K562 (cell line): ENCODE results near the gene COA4. TPM values are rescaled to one million over a fixed set of nuclear protein-coding genes. Genes with fewer than 3 reads are reported as not detected.

ENCODE experiments used
- ATAC-seq: fragments of 200-7000 bp; cut with Tn5 transposase; 3 replicates; pipeline ENCODE4 v1.9.1; 2020; ENCODE audit warnings: moderate library complexity
- BruUV-seq: library from RNA; stranded (reverse); fragments of 400-500 nt; replicated peaks from 2 replicates; lab custom pipeline; 2021; lab: Mats Ljungman, UMichigan
- CTCF ChIA-PET: fragments of 300-600 bp; formaldehyde crosslinking; extraction: SDS; loops from one replicate; lab custom pipeline; 2021; ENCODE audit warnings: low intra/inter-chr PET ratio; lab: Yijun Ruan, JAX
- POLR2A ChIA-PET: fragments of 300-600, 350-650 bp; sonication (Branson Sonifier 250); formaldehyde crosslinking; extraction: SDS; loops from one replicate; lab custom pipeline; 2021; ENCODE audit warnings: antibody characterized with exemption, inconsistent platforms; lab: Yijun Ruan, JAX
- DNase-seq, 4 experiments: peaks; one replicate each; pipeline versions ENCODE4 v3.0.0 to v3.0.0-alpha.2; 2011 to 2018; ENCODE audit warnings: low spot score in 3 of 4, mixed read lengths in 3 of 4; ENCODE audit errors: extremely low read depth in 1 of 4
- FAIRE-seq: peaks from 2 replicates; lab custom pipeline; 2011; peaks lifted over from hg19 to GRCh38; lab: Jason Lieb, UNC
- H2AFZ ChIP-seq: 2 replicates; pipeline ENCODE4 v1.6.0; 2011; ENCODE audit warnings: low read depth, low read length, control low read depth, inconsistent platforms
- H3K27ac ChIP-seq: fragments of 200-600 bp; 3 replicates; pipeline ENCODE4 v1.8.0; 2011; ENCODE audit warnings: low read depth, mild to moderate bottlenecking, control low read depth, inconsistent platforms, low read length, moderate library complexity, mixed read lengths; ENCODE audit errors: extremely low read depth
- H3K27me3 ChIP-seq, 2 experiments: fragments of 300-600 bp in 1 of 2; 2 replicates in 1 of 2; 3 replicates in 1 of 2; pipeline versions ENCODE4 v1.6.0 to v1.8.0; 2011; ENCODE audit warnings: inconsistent platforms in 2 of 2, low read length in 2 of 2, mild to moderate bottlenecking in 1 of 2, mixed read lengths in 1 of 2, moderate library complexity in 1 of 2; ENCODE audit not compliant: control insufficient read depth in 2 of 2, insufficient read depth in 2 of 2
- H3K36me3 ChIP-seq: fragments of 300-600 bp; 3 replicates; pipeline ENCODE4 v1.8.0; 2011; ENCODE audit warnings: mild to moderate bottlenecking, low read length, inconsistent platforms; ENCODE audit not compliant: control insufficient read depth, insufficient read depth
- H3K4me1 ChIP-seq, 2 experiments: fragments of 200-600 bp in 1 of 2; replicated peaks in 1 of 2; 2 replicates in 1 of 2; 3 replicates in 1 of 2; pipeline versions ENCODE4 v1.5.1 to v1.8.0; 2011; ENCODE audit warnings: inconsistent platforms in 2 of 2, low read length in 2 of 2, mild to moderate bottlenecking in 1 of 2, mixed read lengths in 1 of 2, moderate library complexity in 1 of 2; ENCODE audit not compliant: control insufficient read depth in 2 of 2, insufficient read depth in 2 of 2
- H3K4me2 ChIP-seq: 2 replicates; pipeline ENCODE4 v1.6.1; 2011; ENCODE audit warnings: low read length, control low read depth, inconsistent platforms, mixed read lengths; ENCODE audit not compliant: insufficient read depth
- H3K4me3 ChIP-seq: fragments of 200-600 bp; sonication (generic), shearing (Covaris generic); 2 replicates; pipeline ENCODE4 v1.5.1; 2016; ENCODE audit warnings: control low read depth, inconsistent platforms
- H3K79me2 ChIP-seq: fragments of 200-600 bp; 3 replicates; pipeline ENCODE4 v1.8.0; 2011; ENCODE audit warnings: low read length, inconsistent platforms; ENCODE audit not compliant: control insufficient read depth, insufficient read depth
- H3K9ac ChIP-seq, 2 experiments: 2 replicates each; pipeline versions ENCODE4 v1.6.0 to v1.6.1; 2011; ENCODE audit warnings: low read depth in 2 of 2, low read length in 2 of 2, control low read depth in 1 of 2, inconsistent platforms in 1 of 2, mild to moderate bottlenecking in 1 of 2, mixed read lengths in 1 of 2; ENCODE audit not compliant: insufficient read depth in 1 of 2
- H3K9me1 ChIP-seq: one replicate; pipeline ENCODE4 v1.6.0; 2011; ENCODE audit warnings: inconsistent platforms, mild to moderate bottlenecking, low read length, moderate library complexity; ENCODE audit not compliant: control insufficient read depth, insufficient read depth
- H3K9me3 ChIP-seq: replicated peaks from 2 replicates; pipeline ENCODE4 v1.5.1; 2011; ENCODE audit warnings: low read depth, low read length, inconsistent platforms; ENCODE audit not compliant: control insufficient read depth, insufficient read depth
- H4K20me1 ChIP-seq: replicated peaks from 2 replicates; pipeline ENCODE4 v1.6.1; 2011; ENCODE audit warnings: low read length, inconsistent platforms, mixed read lengths; ENCODE audit not compliant: control insufficient read depth, insufficient read depth
- CHCHD3 ChIP-seq: fragments of 250-450 bp; sonication (Bioruptor Pico); IDR thresholded peaks from 2 replicates; pipeline ENCODE4 v2.1.2; 2022; ENCODE audit warnings: mild to moderate bottlenecking
- GTF2A2 ChIP-seq: IDR thresholded peaks from 2 replicates; pipeline ENCODE4 v1.6.1; 2016; ENCODE audit warnings: mild to moderate bottlenecking, missing genetic modification characterization, missing compliant biosample characterization
- GTF2E2 ChIP-seq: fragments of 200-800 bp; sonication (Bioruptor generic); IDR thresholded peaks from 2 replicates; pipeline ENCODE4 v1.6.1; 2016; ENCODE audit warnings: missing genetic modification characterization, missing compliant biosample characterization
- KLF16 ChIP-seq: IDR thresholded peaks from 2 replicates; pipeline ENCODE4 v1.6.1; 2016; ENCODE audit warnings: antibody characterized with exemption
- PHTF2 ChIP-seq: fragments of 250-450 bp; sonication (Bioruptor Pico); IDR thresholded peaks from 2 replicates; pipeline ENCODE4 v1.5.0; 2021; ENCODE audit warnings: mild to moderate bottlenecking
- POLR2AphosphoS5 ChIP-seq: IDR thresholded peaks from 2 replicates; pipeline ENCODE4 v1.6.1; 2011; ENCODE audit warnings: mild to moderate bottlenecking, low read depth, low read length, moderate library complexity; ENCODE audit not compliant: control insufficient read depth, insufficient read depth
- USF1 ChIP-seq: sonication (generic); formaldehyde crosslinking; IDR thresholded peaks from 2 replicates; pipeline ENCODE4 v1.9.0; 2022; ENCODE audit warnings: mild to moderate bottlenecking, missing genetic modification reagents
- ZBTB12 ChIP-seq: fragments of 250-450 bp; sonication (Bioruptor Pico); IDR thresholded peaks from 2 replicates; pipeline ENCODE4 v1.4.0; 2020
- ZNF764 ChIP-seq: fragments of 250-450 bp; sonication (Bioruptor Pico); IDR thresholded peaks from 2 replicates; pipeline ENCODE4 v1.4.0; 2020; ENCODE audit warnings: low read depth, mild to moderate bottlenecking, moderate library complexity
- WGBS: fragments of 100-300 bp; shearing (Covaris generic); methylation state at CpG from one replicate; pipeline ENCODE4 v1.1.6; 2016; ENCODE audit warnings: low coverage, mixed read lengths; ENCODE audit not compliant: insufficient coverage; ENCODE audit errors: missing lambda C conversion rate; 5-methylcytosine and 5-hydroxymethylcytosine counted together
- in situ Hi-C: fragments of 300-500 bp; cut with MboI; formaldehyde crosslinking; loops from 4 replicates; pipeline ENCODE4 v1.15.0; 2018; ENCODE audit warnings: inconsistent platforms, mixed read lengths
- intact Hi-C: fragments of 100-400 bp; cut with micrococcal nuclease; formaldehyde crosslinking; loops from 2 replicates; pipeline ENCODE4 v1.14.2; 2022
- polyA plus RNA-seq, 8 experiments: library from polyadenylated mRNA; depleted of rRNA in 4 of 8; stranded (reverse) in 5 of 8; unstranded in 3 of 8; fragments of >200 nt; fragmentation: Nextera tagmentation in 2 of 8; fragmentation: Illumina TruSeq in 1 of 8; extraction: Ambion mirVana in 2 of 8; extraction: Trizol in 1 of 8; gene quantifications; 2 replicates each; pipeline versions ENCODE4 v1.2.1 to v1.2.3, GENCODE V29; 2011 to 2014; ENCODE audit warnings: inconsistent platforms in 1 of 8, missing spikeins in 1 of 8
- total RNA-seq, 7 experiments: library from RNA; depleted of rRNA in 6 of 7; stranded (reverse); fragments of >200 nt in 6 of 7; fragmentation: Illumina TruSeq in 2 of 7; extraction: Trizol in 2 of 7; gene quantifications; 2 replicates each; pipeline versions ENCODE4 v1.2.1 to v1.2.3, GENCODE V29; 2011 to 2021; ENCODE audit warnings: low replicate concordance in 1 of 7

COA4 gene
- total and polyA plus RNA-seq, 9 of the 15 experiments (the other 6 are each of a cell fraction or from before 2014, with no cell fraction given) = 108 to 255 (median 152) TPM

- TF ChIP-seq GTF2A2 (tag) (no peak), KLF16 (no peak), GTF2E2 (tag) (no peak), USF1 (CRISPR knock-in tag) (no peak)
- in situ Hi-C loops = no loop called here
- Histone ChIP-seq H3K9ac (no peak overlapping the region), H3K4me2 (no peak overlapping the region), H3K9me3 (no peaks in the 10 kb centered on the region), H3K36me3 (peaks cover 10% of the 10 kb centered on the region; the same call in 2 of the 3 replicates), H3K4me3 (no peak overlapping the region), H3K27ac (no peak overlapping the region), H3K4me1 (no peaks in the 10 kb centered on the region; a peak in 1 of 5 replicates), H3K9me1 (no peaks in the 10 kb centered on the region), H4K20me1 (no peaks in the 10 kb centered on the region), H3K27me3 (no peaks in the 10 kb centered on the region), H2AFZ (no peak overlapping the region), H3K79me2 (no peaks in the 10 kb centered on the region)
- ChIA-PET CTCF (no interaction called here), POLR2A (no interaction called here)
- intact Hi-C loops = no loop called here
- BruUV-seq = no TSS peak
- ATAC-seq (no peak), DNase-seq (no peak), FAIRE-seq (peak; percentile 6)
Measured at GRCh38 chr11:73839123-73839457, 37.6 kb downstream of the COA4 start.

GRCh38 chr11:73838443-73839122 is 38.1 kb downstream of the COA4 start:
- Histone ChIP-seq H3K4me3 (no peak overlapping the region), H2AFZ (no peak overlapping the region), H3K9me1 (no peaks in the 10 kb centered on the region), H3K27ac (no peak overlapping the region), H3K4me2 (no peak overlapping the region), H3K36me3 (peaks cover 11% of the 10 kb centered on the region; the same call in 2 of the 3 replicates), H4K20me1 (no peaks in the 10 kb centered on the region), H3K79me2 (no peaks in the 10 kb centered on the region), H3K9me3 (no peaks in the 10 kb centered on the region), H3K27me3 (no peaks in the 10 kb centered on the region), H3K9ac (no peak overlapping the region), H3K4me1 (no peaks in the 10 kb centered on the region; a peak in 1 of 5 replicates)
- TF ChIP-seq POLR2AphosphoS5 (no peak), ZBTB12 (CRISPR knock-in tag) (no peak), ZNF764 (CRISPR knock-in tag) (no peak), CHCHD3 (CRISPR knock-in tag) (no peak), PHTF2 (CRISPR knock-in tag) (no peak)
- in situ Hi-C loops = no loop called here
- CTCF ChIA-PET = no interaction called here
- POLR2A ChIA-PET = interaction anchor here (0.6 to 0.7 kb wide), 2 partner anchors 11 to 36 kb away, joined by 3 read pairs; no protein-coding TSS in a partner anchor
- intact Hi-C loops = no loop called here
- FAIRE-seq (no peak), ATAC-seq (no peak; the same call in 2 of the 3 replicates), DNase-seq (no peak)
- 67% methylated on average over 3 of the region's 3 CpGs for WGBS
- no TSS peak for BruUV-seq
